Stimulated activated CD4-positive, alpha-beta T cell treated with anti-CD3 and anti-CD28 coated beads, Interleukin-2, amount 100 ng/mL, for 4 hours (primary cell): ENCODE measurements around the gene DSCAM.

ENCODE experiments used
- DNase-seq: peaks from one replicate; pipeline ENCODE4 v3.0.0-alpha.2; 2020; ENCODE audit warnings: low read depth

The DSCAM gene

GRCh38 chr21:40667967-40668366 lies 179.0 kb downstream of the DSCAM start:
- DNase-seq: no peak

GRCh38 chr21:40662889-40663288 lies 184.1 kb downstream of the DSCAM start:
- DNase-seq: no peak

- no peak for DNase-seq
Measured at GRCh38 chr21:40660461-40660860, 186.5 kb downstream of the DSCAM start.

- no peak for DNase-seq
Measured at GRCh38 chr21:40658311-40658710, 188.6 kb downstream of the DSCAM start.

GRCh38 chr21:40652436-40652835 lies 194.5 kb downstream of the DSCAM start:
- DNase-seq: no peak

- DNase-seq: no peak
Measured at GRCh38 chr21:40647706-40648105, 199.3 kb downstream of the DSCAM start.

- DNase-seq: no peak
Measured at GRCh38 chr21:40646651-40647050, 200.3 kb downstream of the DSCAM start.

GRCh38 chr21:40641042-40641441 lies 205.9 kb downstream of the DSCAM start:
- DNase-seq: no peak

- DNase-seq: no peak
Measured at GRCh38 chr21:40640266-40640789, 206.6 kb downstream of the DSCAM start.

GRCh38 chr21:40639616-40640194 lies 207.3 kb downstream of the DSCAM start:
- no peak for DNase-seq

- no peak for DNase-seq
Measured at GRCh38 chr21:40638466-40639251, 208.3 kb downstream of the DSCAM start.

GRCh38 chr21:40636026-40636425 lies 210.9 kb downstream of the DSCAM start:
- no peak for DNase-seq

- DNase-seq: no peak
Measured at GRCh38 chr21:40635391-40635790, 211.6 kb downstream of the DSCAM start.

GRCh38 chr21:40634141-40634540 lies 212.8 kb downstream of the DSCAM start:
- no peak for DNase-seq

- DNase-seq: no peak
Measured at GRCh38 chr21:40633048-40633447, 213.9 kb downstream of the DSCAM start.

GRCh38 chr21:40631211-40631610 lies 215.7 kb downstream of the DSCAM start:
- no peak for DNase-seq

GRCh38 chr21:40625991-40626390 lies 221.0 kb downstream of the DSCAM start:
- no peak for DNase-seq

- DNase-seq: no peak
Measured at GRCh38 chr21:40623528-40623927, 223.4 kb downstream of the DSCAM start.

GRCh38 chr21:40622531-40622930 lies 224.4 kb downstream of the DSCAM start:
- DNase-seq: no peak

- DNase-seq: no peak
Measured at GRCh38 chr21:40620386-40621145, 226.4 kb downstream of the DSCAM start.

GRCh38 chr21:40618191-40618973 lies 228.6 kb downstream of the DSCAM start:
- DNase-seq: no peak

- DNase-seq: no peak
Measured at GRCh38 chr21:40616377-40616704, 230.6 kb downstream of the DSCAM start.
